BJ (cell line): ENCODE results near the gene LRRC72. TPM values are rescaled to one million over a fixed set of nuclear protein-coding genes. Genes with fewer than 3 reads are reported as not detected.
A peak's percentile ranks its signal among the peaks of the same experiment; 100 is the strongest.

ENCODE experiments used
- CTCF ChIA-PET: fragments of 350-600 bp; formaldehyde crosslinking; extraction: SDS; loops from one replicate; lab custom pipeline; 2021; ENCODE audit warnings: antibody characterized with exemption, inconsistent platforms; lab: Yijun Ruan, JAX
- POLR2A ChIA-PET: fragments of 300-600 bp; sonication (Branson Sonifier 250); formaldehyde crosslinking; extraction: SDS; loops from one replicate; lab custom pipeline; 2021; ENCODE audit warnings: antibody characterized with exemption; lab: Charles Lee
- DNase-seq: peaks from one replicate; pipeline ENCODE4 v3.0.0-alpha.2; 2011; ENCODE audit warnings: low read depth
- H3K27me3 ChIP-seq: 2 replicates; pipeline ENCODE4 v1.6.0; 2011; ENCODE audit warnings: low read length; ENCODE audit not compliant: control insufficient read depth, insufficient read depth
- H3K36me3 ChIP-seq: 2 replicates; pipeline ENCODE4 v1.5.1; 2011; ENCODE audit warnings: low read length; ENCODE audit not compliant: control insufficient read depth, insufficient read depth
- H3K4me3 ChIP-seq: 2 replicates; pipeline ENCODE4 v1.5.1; 2011; ENCODE audit warnings: low read depth, mild to moderate bottlenecking, control low read depth, low read length
- CTCF ChIP-seq: IDR thresholded peaks from 2 replicates; pipeline ENCODE4 v1.5.1; 2011; ENCODE audit warnings: low read depth, mild to moderate bottlenecking, control low read depth, inconsistent platforms, low read length, moderate library complexity; ENCODE audit not compliant: insufficient read depth
- polyA plus RNA-seq: library from polyadenylated mRNA; depleted of rRNA; stranded (reverse); fragments of >200 nt; gene quantifications from 2 replicates; pipeline ENCODE4 v1.2.3, GENCODE V29; 2011

The LRRC72 gene
- polyA plus RNA-seq, 1 experiment: not detected

- ChIA-PET POLR2A (no interaction called here), CTCF (interaction anchor here (0.6 to 1.0 kb wide), 2 partner anchors 216 to 484 kb away, joined by 3 read pairs; no protein-coding TSS in a partner anchor)
- Histone ChIP-seq H3K4me3 (no peak overlapping the region), H3K27me3 (no peaks in the 10 kb centered on the region), H3K36me3 (no peaks in the 10 kb centered on the region)
- TF ChIP-seq CTCF: no peak
- no peak for DNase-seq
Observed at GRCh38 chr7:16562456-16563220, 36.0 kb downstream of the LRRC72 start.

GRCh38 chr7:16563281-16564022, 36.8 kb downstream of the LRRC72 start:
- Histone ChIP-seq H3K4me3 (no peak overlapping the region), H3K27me3 (no peaks in the 10 kb centered on the region), H3K36me3 (no peaks in the 10 kb centered on the region)
- no peak for DNase-seq
- no peak for TF ChIP-seq CTCF
- CTCF ChIA-PET: interaction anchor here (1.5 kb wide), 1 partner anchor 439 kb away, joined by 8 read pairs; no protein-coding TSS in a partner anchor
- POLR2A ChIA-PET: no interaction called here

- Histone ChIP-seq H3K4me3 (no peak overlapping the region), H3K36me3 (no peaks in the 10 kb centered on the region), H3K27me3 (no peaks in the 10 kb centered on the region)
- CTCF ChIA-PET: interaction anchor here (0.7 to 2.9 kb wide), 17 partner anchors 10 to 485 kb away, joined by 3 to 47 read pairs (median 6); partner anchors contain the start of gene SOSTDC1
- TF ChIP-seq CTCF: no peak
- POLR2A ChIA-PET: no interaction called here
- no peak for DNase-seq
Observed at GRCh38 chr7:16564023-16564380, 37.4 kb downstream of the LRRC72 start.

- peak; percentile 70 for TF ChIP-seq CTCF
- Histone ChIP-seq H3K27me3 (no peaks in the 10 kb centered on the region), H3K4me3 (no peak overlapping the region), H3K36me3 (no peaks in the 10 kb centered on the region)
- DNase-seq: peak; percentile 1
- CTCF ChIA-PET: interaction anchor here (0.6 to 2.9 kb wide), 36 partner anchors 9 to 844 kb away, joined by 3 to 47 read pairs (median 4); partner anchors contain the start of gene SOSTDC1
- POLR2A ChIA-PET: interaction anchor here (0.6 kb wide), 1 partner anchor 448 kb away, joined by 12 read pairs; no protein-coding TSS in a partner anchor
Observed at GRCh38 chr7:16564909-16565426, 38.3 kb downstream of the LRRC72 start.

- ChIA-PET POLR2A (no interaction called here), CTCF (interaction anchor here (1.1 to 1.6 kb wide), 2 partner anchors 10 to 488 kb away, joined by 3 read pairs; no protein-coding TSS in a partner anchor)
- Histone ChIP-seq H3K36me3 (no peaks in the 10 kb centered on the region), H3K27me3 (no peaks in the 10 kb centered on the region), H3K4me3 (no peak overlapping the region)
- no peak for DNase-seq
- TF ChIP-seq CTCF: no peak
Observed at GRCh38 chr7:16571941-16572340, 45.3 kb downstream of the LRRC72 start.
